ENCODE data around the gene SNRPE.
A peak's percentile ranks its signal among the peaks of the same experiment; 100 is the strongest.

SNRPE gene

DNA sequence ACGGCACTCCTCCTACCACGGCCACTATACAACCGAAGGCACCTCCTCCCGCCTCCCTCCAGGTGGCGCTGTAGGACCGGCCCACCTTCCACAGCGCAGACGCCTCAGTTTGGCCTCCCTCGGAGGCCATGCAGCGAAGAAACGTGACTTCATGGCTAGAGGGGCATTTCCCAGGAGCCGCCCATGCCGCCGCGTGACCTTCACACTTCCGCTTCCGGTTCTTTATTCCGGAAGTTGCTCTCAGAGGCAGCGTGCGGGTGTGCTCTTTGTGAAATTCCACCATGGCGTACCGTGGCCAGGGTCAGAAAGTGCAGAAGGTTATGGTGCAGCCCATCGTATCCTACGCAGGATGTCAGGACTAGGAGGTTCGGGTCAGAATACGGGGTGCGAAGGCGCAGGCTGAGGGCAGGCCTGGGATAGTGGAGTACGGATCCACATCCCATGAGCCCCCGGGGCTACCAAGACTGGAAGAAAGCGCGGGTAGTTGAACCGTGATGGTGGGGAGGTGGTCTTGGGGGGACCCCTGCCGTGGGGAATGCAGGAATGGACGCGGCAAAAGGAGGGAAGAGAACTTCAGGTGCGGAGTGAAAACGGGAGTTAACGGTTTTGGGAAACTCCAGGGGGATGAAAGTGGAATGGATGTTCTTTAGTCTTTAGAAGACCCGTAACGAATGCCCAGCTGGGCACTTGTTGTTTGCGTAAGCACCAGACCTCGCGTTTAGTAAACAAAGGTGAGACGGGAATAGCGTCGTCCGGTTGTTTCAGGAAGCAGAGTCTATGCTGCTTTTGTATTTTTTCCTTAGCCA lies at the start of gene SNRPE (continued):
- peak; percentile 91 for TF ChIP-seq ZNF18 (tag by site-specific recombination; IDR thresholded peaks at IDR 0.05)
- TF ChIP-seq ZEB2 (tag by site-specific recombination; IDR thresholded peaks at IDR 0.05), result peak; percentile 78
- peak; percentile 53; the same call in 1 of the 2 replicates for TF ChIP-seq ZBTB20 (tag by site-specific recombination; IDR thresholded peaks at IDR 0.05)
- TF ChIP-seq REPIN1 (tag by site-specific recombination; IDR thresholded peaks at IDR 0.05; ENCODE audit: low read depth), result peak; percentile 58; the same call in 1 of the 2 replicates
- TF ChIP-seq ZNF791 (tag by site-specific recombination; IDR thresholded peaks at IDR 0.05), result no peak
- TF ChIP-seq ZNF660 (tag by site-specific recombination; IDR thresholded peaks at IDR 0.05), result peak; percentile 92
- no peak for TF ChIP-seq ZNF311 (tag by site-specific recombination; IDR thresholded peaks at IDR 0.05; ENCODE audit: borderline replicate concordance)
- TF ChIP-seq ZNF624 (tag by site-specific recombination; IDR thresholded peaks at IDR 0.05), result no peak
- TF ChIP-seq ZBTB8A (tag by site-specific recombination; IDR thresholded peaks at IDR 0.05), result peak; percentile 62
- TF ChIP-seq, protein P1, sequence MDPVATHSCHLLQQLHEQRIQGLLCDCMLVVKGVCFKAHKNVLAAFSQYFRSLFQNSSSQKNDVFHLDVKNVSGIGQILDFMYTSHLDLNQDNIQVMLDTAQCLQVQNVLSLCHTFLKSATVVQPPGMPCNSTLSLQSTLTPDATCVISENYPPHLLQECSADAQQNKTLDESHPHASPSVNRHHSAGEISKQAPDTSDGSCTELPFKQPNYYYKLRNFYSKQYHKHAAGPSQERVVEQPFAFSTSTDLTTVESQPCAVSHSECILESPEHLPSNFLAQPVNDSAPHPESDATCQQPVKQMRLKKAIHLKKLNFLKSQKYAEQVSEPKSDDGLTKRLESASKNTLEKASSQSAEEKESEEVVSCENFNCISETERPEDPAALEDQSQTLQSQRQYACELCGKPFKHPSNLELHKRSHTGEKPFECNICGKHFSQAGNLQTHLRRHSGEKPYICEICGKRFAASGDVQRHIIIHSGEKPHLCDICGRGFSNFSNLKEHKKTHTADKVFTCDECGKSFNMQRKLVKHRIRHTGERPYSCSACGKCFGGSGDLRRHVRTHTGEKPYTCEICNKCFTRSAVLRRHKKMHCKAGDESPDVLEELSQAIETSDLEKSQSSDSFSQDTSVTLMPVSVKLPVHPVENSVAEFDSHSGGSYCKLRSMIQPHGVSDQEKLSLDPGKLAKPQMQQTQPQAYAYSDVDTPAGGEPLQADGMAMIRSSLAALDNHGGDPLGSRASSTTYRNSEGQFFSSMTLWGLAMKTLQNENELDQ (tag by site-specific recombination; IDR thresholded peaks at IDR 0.05; ENCODE audit: low read depth), result no peak
- no peak for TF ChIP-seq ZNF426 (tag by site-specific recombination; IDR thresholded peaks at IDR 0.05)
- peak; percentile 85 for TF ChIP-seq KLF1 (tag by site-specific recombination; IDR thresholded peaks at IDR 0.05)
- TF ChIP-seq, protein P2, sequence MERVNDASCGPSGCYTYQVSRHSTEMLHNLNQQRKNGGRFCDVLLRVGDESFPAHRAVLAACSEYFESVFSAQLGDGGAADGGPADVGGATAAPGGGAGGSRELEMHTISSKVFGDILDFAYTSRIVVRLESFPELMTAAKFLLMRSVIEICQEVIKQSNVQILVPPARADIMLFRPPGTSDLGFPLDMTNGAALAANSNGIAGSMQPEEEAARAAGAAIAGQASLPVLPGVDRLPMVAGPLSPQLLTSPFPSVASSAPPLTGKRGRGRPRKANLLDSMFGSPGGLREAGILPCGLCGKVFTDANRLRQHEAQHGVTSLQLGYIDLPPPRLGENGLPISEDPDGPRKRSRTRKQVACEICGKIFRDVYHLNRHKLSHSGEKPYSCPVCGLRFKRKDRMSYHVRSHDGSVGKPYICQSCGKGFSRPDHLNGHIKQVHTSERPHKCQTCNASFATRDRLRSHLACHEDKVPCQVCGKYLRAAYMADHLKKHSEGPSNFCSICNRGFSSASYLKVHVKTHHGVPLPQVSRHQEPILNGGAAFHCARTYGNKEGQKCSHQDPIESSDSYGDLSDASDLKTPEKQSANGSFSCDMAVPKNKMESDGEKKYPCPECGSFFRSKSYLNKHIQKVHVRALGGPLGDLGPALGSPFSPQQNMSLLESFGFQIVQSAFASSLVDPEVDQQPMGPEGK (tag by site-specific recombination; IDR thresholded peaks at IDR 0.05), result peak; percentile 67
- no peak for TF ChIP-seq ZNF416 (tag by site-specific recombination; IDR thresholded peaks at IDR 0.05)
- TF ChIP-seq, protein P3, sequence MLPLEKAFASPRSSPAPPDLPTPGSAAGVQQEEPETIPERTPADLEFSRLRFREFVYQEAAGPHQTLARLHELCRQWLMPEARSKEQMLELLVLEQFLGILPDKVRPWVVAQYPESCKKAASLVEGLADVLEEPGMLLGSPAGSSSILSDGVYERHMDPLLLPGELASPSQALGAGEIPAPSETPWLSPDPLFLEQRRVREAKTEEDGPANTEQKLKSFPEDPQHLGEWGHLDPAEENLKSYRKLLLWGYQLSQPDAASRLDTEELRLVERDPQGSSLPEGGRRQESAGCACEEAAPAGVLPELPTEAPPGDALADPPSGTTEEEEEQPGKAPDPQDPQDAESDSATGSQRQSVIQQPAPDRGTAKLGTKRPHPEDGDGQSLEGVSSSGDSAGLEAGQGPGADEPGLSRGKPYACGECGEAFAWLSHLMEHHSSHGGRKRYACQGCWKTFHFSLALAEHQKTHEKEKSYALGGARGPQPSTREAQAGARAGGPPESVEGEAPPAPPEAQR (tag by site-specific recombination; IDR thresholded peaks at IDR 0.05), result no peak
- TF ChIP-seq ZIC2 (tag by site-specific recombination; IDR thresholded peaks at IDR 0.05), result peak; percentile 60
- peak; percentile 60; the same call in 1 of the 2 replicates for TF ChIP-seq GLIS1 (tag by site-specific recombination; IDR thresholded peaks at IDR 0.05)
- peak; percentile 94 for TF ChIP-seq ZNF600 (tag by site-specific recombination; IDR thresholded peaks at IDR 0.05)
- no peak for TF ChIP-seq ZNF768 (tag by site-specific recombination; IDR thresholded peaks at IDR 0.05)
- TF ChIP-seq BCL11B (tag by site-specific recombination; IDR thresholded peaks at IDR 0.05; ENCODE audit: low read depth), result no peak; the same call in 1 of the 2 replicates
- no peak for TF ChIP-seq ZNF221 (tag by site-specific recombination; IDR thresholded peaks at IDR 0.05; ENCODE audit: borderline replicate concordance)
- peak; percentile 95 for TF ChIP-seq ZNF580 (tag by site-specific recombination; IDR thresholded peaks at IDR 0.05)
- TF ChIP-seq SP3 (tag by site-specific recombination; IDR thresholded peaks at IDR 0.05), result peak; percentile 91
- 0 out of 2 replicates have a peak, but pooled peaks have one; percentile 18 for TF ChIP-seq HOXD13 (CRISPR knock-in tag; IDR thresholded peaks at IDR 0.05; ENCODE audit: borderline replicate concordance)
- peak; percentile 71 for TF ChIP-seq EGR2 (tag by site-specific recombination; IDR thresholded peaks at IDR 0.05; ENCODE audit: low read depth)
- TF ChIP-seq, protein P4, sequence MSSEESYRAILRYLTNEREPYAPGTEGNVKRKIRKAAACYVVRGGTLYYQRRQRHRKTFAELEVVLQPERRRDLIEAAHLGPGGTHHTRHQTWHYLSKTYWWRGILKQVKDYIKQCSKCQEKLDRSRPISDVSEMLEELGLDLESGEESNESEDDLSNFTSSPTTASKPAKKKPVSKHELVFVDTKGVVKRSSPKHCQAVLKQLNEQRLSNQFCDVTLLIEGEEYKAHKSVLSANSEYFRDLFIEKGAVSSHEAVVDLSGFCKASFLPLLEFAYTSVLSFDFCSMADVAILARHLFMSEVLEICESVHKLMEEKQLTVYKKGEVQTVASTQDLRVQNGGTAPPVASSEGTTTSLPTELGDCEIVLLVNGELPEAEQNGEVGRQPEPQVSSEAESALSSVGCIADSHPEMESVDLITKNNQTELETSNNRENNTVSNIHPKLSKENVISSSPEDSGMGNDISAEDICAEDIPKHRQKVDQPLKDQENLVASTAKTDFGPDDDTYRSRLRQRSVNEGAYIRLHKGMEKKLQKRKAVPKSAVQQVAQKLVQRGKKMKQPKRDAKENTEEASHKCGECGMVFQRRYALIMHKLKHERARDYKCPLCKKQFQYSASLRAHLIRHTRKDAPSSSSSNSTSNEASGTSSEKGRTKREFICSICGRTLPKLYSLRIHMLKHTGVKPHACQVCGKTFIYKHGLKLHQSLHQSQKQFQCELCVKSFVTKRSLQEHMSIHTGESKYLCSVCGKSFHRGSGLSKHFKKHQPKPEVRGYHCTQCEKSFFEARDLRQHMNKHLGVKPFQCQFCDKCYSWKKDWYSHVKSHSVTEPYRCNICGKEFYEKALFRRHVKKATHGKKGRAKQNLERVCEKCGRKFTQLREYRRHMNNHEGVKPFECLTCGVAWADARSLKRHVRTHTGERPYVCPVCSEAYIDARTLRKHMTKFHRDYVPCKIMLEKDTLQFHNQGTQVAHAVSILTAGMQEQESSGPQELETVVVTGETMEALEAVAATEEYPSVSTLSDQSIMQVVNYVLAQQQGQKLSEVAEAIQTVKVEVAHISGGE (tag by site-specific recombination; conservative IDR thresholded peaks at IDR 0.05; ENCODE audit: low read depth), result peak; percentile 96
- TF ChIP-seq ZBTB21 (tag by site-specific recombination; IDR thresholded peaks at IDR 0.05), result peak; percentile 79; the same call in 1 of the 2 replicates
- peak; percentile 88 for TF ChIP-seq ZNF24 (tag by site-specific recombination; IDR thresholded peaks at IDR 0.05)
- TF ChIP-seq ZXDB (tag by site-specific recombination; IDR thresholded peaks at IDR 0.05), result peak; percentile 93

Measured in HEK293 (cell line).